BLaER1 treated with 17β-estradiol and CSF1 and Interleukin-3, amounts not matched to agents 10 nM and 100 nM (cell line): ENCODE measurements around the gene DNAJC1.
"Not testable (repeated sequence)": the region's sequence is repeated elsewhere in the genome, so short reads cannot be mapped to it uniquely, and the experiment has no call there.

Experiments
- H3K27ac ChIP-seq, 11 experiments: shearing (Covaris generic); formaldehyde crosslinking; 2 replicates each; pipeline ENCODE4 v1.8.1; 2022
- H3K27me3 ChIP-seq, 11 experiments: shearing (Covaris generic); formaldehyde crosslinking; 2 replicates each; pipeline ENCODE4 v1.8.1; 2022
- H3K36me3 ChIP-seq, 11 experiments: shearing (Covaris generic); formaldehyde crosslinking; 2 replicates each; pipeline ENCODE4 v1.8.1; 2022
- H3K4me1 ChIP-seq, 10 experiments: shearing (Covaris generic); formaldehyde crosslinking; 2 replicates each; pipeline ENCODE4 v1.8.1; 2022
- H3K4me2 ChIP-seq, 11 experiments: shearing (Covaris generic); formaldehyde crosslinking; 2 replicates each; pipeline ENCODE4 v1.8.1; 2022
- H3K4me3 ChIP-seq, 10 experiments: shearing (Covaris generic); formaldehyde crosslinking; 2 replicates each; pipeline ENCODE4 v1.8.1; 2022
- H3K9ac ChIP-seq, 11 experiments: shearing (Covaris generic); formaldehyde crosslinking; 2 replicates each; pipeline ENCODE4 v1.8.1; 2022
- H3K9me3 ChIP-seq, 11 experiments: shearing (Covaris generic); formaldehyde crosslinking; replicated peaks in 1 of 11; 2 replicates each; pipeline ENCODE4 v1.8.1; 2022
- H4K20me1 ChIP-seq, 11 experiments: shearing (Covaris generic); formaldehyde crosslinking; 2 replicates each; pipeline ENCODE4 v1.8.1; 2022
- Cebpa-rat ChIP-seq, 11 experiments: shearing (Covaris generic); IDR thresholded peaks; 2 replicates each; pipeline ENCODE4 v1.8.1; 2022

DNAJC1 gene, protein sequence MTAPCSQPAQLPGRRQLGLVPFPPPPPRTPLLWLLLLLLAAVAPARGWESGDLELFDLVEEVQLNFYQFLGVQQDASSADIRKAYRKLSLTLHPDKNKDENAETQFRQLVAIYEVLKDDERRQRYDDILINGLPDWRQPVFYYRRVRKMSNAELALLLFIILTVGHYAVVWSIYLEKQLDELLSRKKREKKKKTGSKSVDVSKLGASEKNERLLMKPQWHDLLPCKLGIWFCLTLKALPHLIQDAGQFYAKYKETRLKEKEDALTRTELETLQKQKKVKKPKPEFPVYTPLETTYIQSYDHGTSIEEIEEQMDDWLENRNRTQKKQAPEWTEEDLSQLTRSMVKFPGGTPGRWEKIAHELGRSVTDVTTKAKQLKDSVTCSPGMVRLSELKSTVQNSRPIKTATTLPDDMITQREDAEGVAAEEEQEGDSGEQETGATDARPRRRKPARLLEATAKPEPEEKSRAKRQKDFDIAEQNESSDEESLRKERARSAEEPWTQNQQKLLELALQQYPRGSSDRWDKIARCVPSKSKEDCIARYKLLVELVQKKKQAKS

DNA sequence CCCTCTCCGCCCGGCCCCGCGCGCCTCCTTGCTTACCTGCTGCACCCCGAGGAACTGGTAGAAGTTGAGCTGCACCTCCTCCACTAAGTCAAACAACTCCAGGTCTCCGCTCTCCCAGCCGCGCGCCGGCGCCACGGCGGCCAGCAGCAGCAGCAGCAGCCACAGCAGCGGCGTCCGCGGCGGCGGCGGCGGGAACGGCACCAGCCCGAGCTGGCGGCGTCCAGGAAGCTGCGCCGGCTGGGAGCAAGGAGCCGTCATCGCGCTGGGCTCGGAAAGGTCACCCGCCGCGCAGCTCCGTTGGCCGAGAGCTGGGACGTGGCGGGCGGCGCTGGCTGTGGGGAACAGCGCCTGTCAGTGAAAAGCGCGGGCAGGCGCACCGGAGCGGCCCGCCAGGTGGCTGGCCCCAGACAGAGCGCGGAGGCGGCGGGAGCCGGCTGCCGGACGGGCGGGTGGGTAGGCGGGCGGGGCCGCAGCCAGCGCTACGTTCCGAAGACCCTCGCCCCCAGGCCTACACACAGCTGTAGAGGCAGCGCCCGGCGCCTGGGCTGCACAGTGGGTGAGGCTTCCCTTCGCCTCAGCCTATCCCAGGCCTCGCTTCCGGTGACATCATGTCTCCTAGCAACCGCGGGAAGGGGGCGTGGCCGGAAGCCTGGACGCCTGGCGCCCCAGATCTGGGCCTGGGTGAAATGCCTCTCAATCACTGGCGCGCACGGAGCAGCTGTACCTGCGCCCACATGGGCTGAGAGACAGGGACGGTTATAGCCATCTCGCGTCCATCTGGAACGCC is at the start of gene DNAJC1:
TSS of gene DNAJC1 (minus strand) at position 554 of the 787 bp plus-strand sequence. CDS start at position 258, 296 bp downstream.
- Histone ChIP-seq H3K27ac (peak within 1 kb of the TSS; percentile 27 to 79 (median 73); a peak in 21 of 22 replicates), H3K9ac (peak within 1 kb of the TSS; percentile 73 to 84 (median 79)), H3K4me3 (peak within 1 kb of the TSS; percentile 69 to 86 (median 73)), H3K4me1 (peaks cover 29 to 45% (median 35%) of the 10 kb centered on the region in 10 experiments), H3K36me3 (no peaks in the 10 kb centered on the region), H3K9me3 (peaks cover 0 to 10% (median 0%) of the 10 kb centered on the region in 11 experiments; a peak in 5 of 22 replicates), H3K27me3 (peaks cover 0 to 20% (median 15%) of the 10 kb centered on the region in 11 experiments; a peak in 17 of 22 replicates), H3K4me2 (peak within 1 kb of the TSS; percentile 84 to 98 (median 94)), H4K20me1 (peaks cover 0 to 17% (median 6%) of the 10 kb centered on the region in 11 experiments; a peak in 6 of 22 replicates)
- no peak for TF ChIP-seq Cebpa-rat (IDR thresholded peaks at IDR 0.05)

DNA sequence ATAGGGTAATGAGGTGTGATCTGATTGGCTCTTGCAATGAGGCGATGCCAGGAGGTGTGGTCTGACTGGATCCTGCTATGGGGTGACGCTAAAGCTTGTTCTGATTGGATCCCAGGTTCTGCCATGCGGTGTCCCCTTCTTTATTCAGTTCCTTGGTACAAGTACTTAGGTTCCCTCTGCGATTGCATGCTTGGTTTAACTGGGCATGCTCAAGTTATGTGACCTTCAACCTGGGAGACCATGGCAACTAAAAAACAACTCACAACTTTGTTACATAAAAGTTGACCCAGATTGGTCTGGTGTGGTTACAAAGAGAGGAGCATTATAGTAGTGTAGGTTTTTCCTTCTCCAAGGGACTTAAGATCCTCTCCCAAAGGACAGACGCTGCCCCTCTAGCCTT is 49.5 kb upstream of the DNAJC1 start:
- Histone ChIP-seq H3K27ac (no peak overlapping the region), H3K4me3 (no peak overlapping the region), H3K9ac (no peak overlapping the region), H3K4me2 (no peak overlapping the region), H4K20me1 (no peaks in the 10 kb centered on the region), H3K4me1 (no peaks in the 10 kb centered on the region), H3K27me3 (no peaks in the 10 kb centered on the region), H3K9me3 (peaks cover 0 to 5% (median 0%) of the 10 kb centered on the region in 11 experiments; a peak in 2 of 22 replicates), H3K36me3 (no peaks in the 10 kb centered on the region)
- TF ChIP-seq Cebpa-rat (IDR thresholded peaks at IDR 0.05), result no peak

DNA sequence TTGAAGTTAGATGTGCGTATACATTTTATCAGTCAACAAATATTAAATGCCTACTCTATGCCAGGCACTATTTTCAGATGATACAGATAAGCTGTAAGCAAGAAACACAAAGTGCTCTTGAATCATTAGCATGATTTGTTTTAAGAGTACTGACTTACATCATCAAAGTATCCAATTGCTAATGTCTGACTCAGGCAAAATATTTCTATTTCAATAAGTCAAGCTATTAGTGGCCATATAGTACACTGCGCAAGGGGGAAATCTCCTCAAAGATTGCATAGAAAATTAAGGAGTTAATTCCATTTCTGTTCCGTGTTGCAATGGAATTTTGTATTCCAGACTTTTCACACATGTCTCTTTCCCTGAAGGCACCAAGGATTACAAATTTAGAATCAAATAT is 46.1 kb upstream of the DNAJC1 start:
- Histone ChIP-seq H3K4me1 (no peaks in the 10 kb centered on the region), H3K36me3 (no peaks in the 10 kb centered on the region), H3K27me3 (no peaks in the 10 kb centered on the region), H3K9ac (no peak overlapping the region), H4K20me1 (no peaks in the 10 kb centered on the region), H3K4me2 (no peak overlapping the region), H3K9me3 (no peaks in the 10 kb centered on the region; a peak in 1 of 22 replicates), H3K4me3 (no peak overlapping the region), H3K27ac (no peak overlapping the region)
- TF ChIP-seq Cebpa-rat (IDR thresholded peaks at IDR 0.05), result no peak

DNA sequence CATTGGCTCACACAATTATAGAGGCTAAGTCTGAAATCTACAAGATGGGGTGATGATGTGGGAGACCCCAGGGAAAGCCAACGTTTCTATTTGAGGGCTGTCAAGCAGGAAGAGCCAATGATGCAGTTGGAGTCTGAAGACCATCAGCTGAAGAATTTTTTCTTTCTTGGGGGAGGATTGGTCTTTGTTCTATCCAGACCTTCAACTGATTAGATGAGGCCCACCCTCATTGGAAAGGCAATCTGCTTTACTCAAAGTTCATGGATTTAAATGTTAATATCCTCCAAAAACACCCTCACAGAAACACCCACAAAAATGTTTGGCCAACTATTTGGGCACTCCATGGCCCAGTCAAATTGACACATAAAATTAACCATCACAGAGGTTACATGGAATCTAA is 44.3 kb upstream of the DNAJC1 start:
- TF ChIP-seq Cebpa-rat (IDR thresholded peaks at IDR 0.05), result no peak
- H3K4me2 ChIP-seq, result no peak overlapping the region
- H3K9me3 ChIP-seq, result no peaks in the 10 kb centered on the region; a peak in 1 of 22 replicates
- H3K4me1 ChIP-seq, result no peaks in the 10 kb centered on the region
- H3K36me3 ChIP-seq, result no peaks in the 10 kb centered on the region
- H3K9ac ChIP-seq, result no peak overlapping the region
- H3K27me3 ChIP-seq, result no peaks in the 10 kb centered on the region
- no peak overlapping the region for H3K4me3 ChIP-seq
- H3K27ac ChIP-seq, result no peak overlapping the region
- no peaks in the 10 kb centered on the region for H4K20me1 ChIP-seq

DNA sequence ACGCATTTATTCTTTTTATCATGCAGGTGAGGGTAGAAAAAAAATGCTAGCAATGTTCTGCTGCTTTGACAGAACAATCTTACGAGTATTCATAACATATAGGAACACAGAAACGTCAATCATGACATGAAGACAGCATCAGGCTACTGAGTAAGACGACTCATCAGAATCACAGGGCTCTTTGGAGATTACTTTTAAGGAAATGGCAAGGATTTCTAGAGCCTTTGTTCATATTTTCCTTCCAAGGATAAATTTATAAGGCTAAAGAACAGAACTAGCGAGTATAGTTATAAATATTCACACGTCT is 39.8 kb upstream of the DNAJC1 start:
- Histone ChIP-seq H3K4me1 (no peaks in the 10 kb centered on the region), H3K27me3 (no peaks in the 10 kb centered on the region), H3K4me3 (no peak overlapping the region), H3K4me2 (no peak overlapping the region), H3K9me3 (no peaks in the 10 kb centered on the region), H3K9ac (no peak overlapping the region), H4K20me1 (no peaks in the 10 kb centered on the region), H3K27ac (no peak overlapping the region), H3K36me3 (no peaks in the 10 kb centered on the region)
- no peak for TF ChIP-seq Cebpa-rat (IDR thresholded peaks at IDR 0.05)

DNA sequence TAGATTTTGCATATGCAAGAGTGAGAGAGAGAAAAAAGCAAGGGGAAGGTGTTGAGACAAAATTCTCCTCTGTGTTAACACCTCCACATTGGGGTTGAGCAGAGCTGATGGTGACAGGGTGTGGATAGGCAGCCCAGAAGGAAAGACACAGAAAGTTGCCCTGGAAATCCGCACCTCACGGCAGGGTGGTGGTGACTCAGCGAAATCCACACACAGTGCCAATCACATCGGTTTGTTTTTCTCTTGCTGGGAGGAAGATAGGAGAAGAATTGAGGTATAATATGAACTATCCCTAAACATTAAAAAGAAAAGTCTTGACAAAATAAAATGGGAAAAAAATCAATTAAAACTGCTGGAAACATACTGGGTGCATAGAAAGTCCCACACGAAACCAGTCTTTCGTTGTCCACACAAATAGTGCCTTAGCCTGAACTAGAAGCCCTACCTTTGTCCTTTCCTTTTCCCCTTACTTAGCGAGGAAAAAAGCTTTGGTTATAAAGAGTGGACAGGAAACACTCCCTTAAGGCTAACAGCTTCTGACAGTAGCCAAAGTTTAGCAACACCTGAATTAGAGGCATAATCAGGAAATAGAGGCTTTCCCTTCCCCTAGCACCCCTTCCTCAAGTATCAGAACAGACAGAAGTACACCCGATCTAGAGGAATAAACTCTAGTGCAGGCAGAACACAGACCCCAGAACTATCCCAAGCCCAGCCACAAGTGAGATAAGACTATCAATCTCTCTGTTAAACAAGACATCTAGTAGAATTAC is 39.2 kb upstream of the DNAJC1 start:
- H3K27ac ChIP-seq, result no peak overlapping the region

DNA sequence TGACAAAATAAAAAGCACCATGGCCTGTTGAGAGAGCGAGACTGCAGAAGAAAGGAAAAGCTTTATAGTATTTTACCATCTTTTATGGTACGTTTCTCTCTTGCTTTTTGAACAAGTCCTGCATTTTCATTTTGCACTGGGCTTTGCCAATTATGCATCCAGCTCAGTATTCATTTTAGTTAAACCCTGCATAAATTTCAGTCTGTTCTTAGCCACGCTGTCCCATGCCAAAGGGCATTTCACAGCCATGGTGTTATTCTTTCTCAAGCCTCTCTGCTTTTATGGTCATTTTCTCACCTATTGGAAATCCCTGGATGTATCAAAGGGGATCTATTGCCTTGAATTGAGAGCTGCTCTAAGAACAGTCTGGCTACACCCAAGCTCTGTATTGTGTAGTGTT is 30.8 kb upstream of the DNAJC1 start:
- no peak for TF ChIP-seq Cebpa-rat (IDR thresholded peaks at IDR 0.05)
- Histone ChIP-seq H4K20me1 (no peaks in the 10 kb centered on the region), H3K27me3 (no peaks in the 10 kb centered on the region), H3K4me1 (no peaks in the 10 kb centered on the region), H3K9ac (no peak overlapping the region), H3K9me3 (peaks cover 21 to 31% (median 26%) of the 10 kb centered on the region in 11 experiments), H3K27ac (no peak overlapping the region), H3K4me2 (no peak overlapping the region), H3K36me3 (no peaks in the 10 kb centered on the region), H3K4me3 (no peak overlapping the region)

More for the DNA sequence above, 39.2 kb upstream of the DNAJC1 start:
- no peak overlapping the region for H3K9ac ChIP-seq
- no peaks in the 10 kb centered on the region for H3K9me3 ChIP-seq
- TF ChIP-seq Cebpa-rat (IDR thresholded peaks at IDR 0.05), result no peak
- H3K27me3 ChIP-seq, result no peaks in the 10 kb centered on the region
- H3K36me3 ChIP-seq, result no peaks in the 10 kb centered on the region
- H3K4me1 ChIP-seq, result no peaks in the 10 kb centered on the region
- no peak overlapping the region for H3K4me3 ChIP-seq
- no peak overlapping the region for H3K4me2 ChIP-seq
- H4K20me1 ChIP-seq, result no peaks in the 10 kb centered on the region

DNA sequence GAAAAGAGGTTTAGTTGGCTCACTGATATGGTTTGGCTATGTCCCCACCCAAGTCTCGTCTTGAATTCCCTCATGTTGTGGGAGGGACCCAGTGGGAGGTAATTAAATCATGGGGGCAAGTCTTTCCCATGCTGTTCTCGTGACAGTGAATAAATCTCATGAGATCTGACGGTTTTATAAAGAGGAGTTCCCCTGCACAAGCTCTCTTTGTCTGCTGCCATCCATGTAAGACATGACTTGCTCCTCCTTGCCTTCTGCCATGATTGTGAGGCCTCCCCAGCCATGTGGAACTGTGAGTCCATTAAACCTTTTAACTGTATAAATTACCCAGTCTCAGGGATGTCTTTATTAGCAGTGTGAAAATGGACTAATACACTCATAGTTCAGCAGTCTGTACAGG is 28.7 kb upstream of the DNAJC1 start:
- H3K4me2 ChIP-seq, H3K27ac ChIP-seq, H4K20me1 ChIP-seq, H3K36me3 ChIP-seq, H3K4me1 ChIP-seq, H3K4me3 ChIP-seq, H3K9ac ChIP-seq, H3K27me3 ChIP-seq: not testable (repeated sequence)
- peaks cover 21 to 31% (median 26%) of the 10 kb centered on the region in 11 experiments for H3K9me3 ChIP-seq

DNA sequence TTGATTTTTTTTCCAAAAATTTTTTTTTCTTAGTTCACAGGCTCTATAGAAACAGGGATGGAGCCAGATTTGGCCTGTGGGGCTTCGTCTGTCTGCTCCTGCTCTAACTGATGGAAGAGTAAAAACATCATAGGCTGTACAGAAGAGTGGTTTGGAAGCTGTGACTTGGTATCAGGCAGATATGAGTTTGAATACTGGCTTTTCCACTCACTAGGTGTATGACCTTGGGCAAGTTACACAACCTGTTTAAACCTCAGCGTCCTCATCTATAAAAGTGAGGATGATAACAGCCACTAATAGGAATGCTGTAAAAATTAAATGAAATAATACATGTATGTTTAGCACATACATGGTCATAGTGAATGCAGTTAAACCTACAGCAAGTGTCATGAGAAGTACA is 26.9 kb upstream of the DNAJC1 start:
- Histone ChIP-seq H3K36me3 (no peaks in the 10 kb centered on the region), H3K27ac (no peak overlapping the region), H3K4me1 (no peaks in the 10 kb centered on the region), H3K4me3 (no peak overlapping the region), H3K4me2 (no peak overlapping the region), H3K9me3 (peaks cover 12 to 22% (median 18%) of the 10 kb centered on the region in 11 experiments), H3K27me3 (no peaks in the 10 kb centered on the region), H4K20me1 (no peaks in the 10 kb centered on the region), H3K9ac (no peak overlapping the region)
- TF ChIP-seq Cebpa-rat (IDR thresholded peaks at IDR 0.05), result no peak
